ENCODE results near the gene GIT1. TPM values are rescaled to one million over a fixed set of nuclear protein-coding genes. Genes with fewer than 3 reads are reported as not detected.

GIT1 gene
- total and polyA plus RNA-seq, 12 donors, result 13.7 to 51.6 (median 31.7) TPM

DNA sequence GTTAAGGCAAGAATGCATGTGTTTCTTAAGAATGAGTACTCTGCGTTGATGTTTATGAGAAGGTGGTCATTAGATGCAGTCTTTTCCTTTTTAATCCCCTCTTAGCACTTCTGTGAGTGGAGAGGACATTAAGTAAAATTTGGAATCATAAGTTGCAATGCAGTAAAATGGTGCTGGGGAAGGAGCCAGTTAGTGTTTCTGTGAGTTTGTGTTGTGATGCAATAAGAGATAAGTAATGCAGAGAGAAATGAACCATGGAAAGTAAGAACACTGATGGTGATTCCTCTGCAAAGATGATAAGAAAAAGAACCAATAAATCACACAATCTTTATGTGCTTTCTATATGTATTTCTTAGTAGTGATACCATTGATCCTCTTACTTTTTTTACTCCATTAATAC lies 42.6 kb downstream of the GIT1 start:
- TF ChIP-seq, protein P1, sequence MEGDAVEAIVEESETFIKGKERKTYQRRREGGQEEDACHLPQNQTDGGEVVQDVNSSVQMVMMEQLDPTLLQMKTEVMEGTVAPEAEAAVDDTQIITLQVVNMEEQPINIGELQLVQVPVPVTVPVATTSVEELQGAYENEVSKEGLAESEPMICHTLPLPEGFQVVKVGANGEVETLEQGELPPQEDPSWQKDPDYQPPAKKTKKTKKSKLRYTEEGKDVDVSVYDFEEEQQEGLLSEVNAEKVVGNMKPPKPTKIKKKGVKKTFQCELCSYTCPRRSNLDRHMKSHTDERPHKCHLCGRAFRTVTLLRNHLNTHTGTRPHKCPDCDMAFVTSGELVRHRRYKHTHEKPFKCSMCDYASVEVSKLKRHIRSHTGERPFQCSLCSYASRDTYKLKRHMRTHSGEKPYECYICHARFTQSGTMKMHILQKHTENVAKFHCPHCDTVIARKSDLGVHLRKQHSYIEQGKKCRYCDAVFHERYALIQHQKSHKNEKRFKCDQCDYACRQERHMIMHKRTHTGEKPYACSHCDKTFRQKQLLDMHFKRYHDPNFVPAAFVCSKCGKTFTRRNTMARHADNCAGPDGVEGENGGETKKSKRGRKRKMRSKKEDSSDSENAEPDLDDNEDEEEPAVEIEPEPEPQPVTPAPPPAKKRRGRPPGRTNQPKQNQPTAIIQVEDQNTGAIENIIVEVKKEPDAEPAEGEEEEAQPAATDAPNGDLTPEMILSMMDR (IDR thresholded peaks at IDR 0.05), result no peak
- H3K9me3 ChIP-seq (replicated peaks in 1 of 3), result no peaks in the 10 kb centered on the region
- no peak overlapping the region for H3K4me3 ChIP-seq
- intact Hi-C loops (cut with DNase I), result no loop called here
- H3K36me3 ChIP-seq (replicated peaks in 1 of 2), result peaks cover 0 to 21% of the 10 kb centered on the region in 2 donors
- H3K27ac ChIP-seq, result no peak overlapping the region
- WGBS, 4 donors, result 96 to 98% (median 97%) methylated on average over 1 of the region's 1 CpG
- peaks cover 0 to 7% of the 10 kb centered on the region in 2 donors for H3K4me1 ChIP-seq (replicated peaks in 1 of 2)
- DNase-seq, result no peak
- H3K27me3 ChIP-seq, result no peaks in the 10 kb centered on the region

DNA sequence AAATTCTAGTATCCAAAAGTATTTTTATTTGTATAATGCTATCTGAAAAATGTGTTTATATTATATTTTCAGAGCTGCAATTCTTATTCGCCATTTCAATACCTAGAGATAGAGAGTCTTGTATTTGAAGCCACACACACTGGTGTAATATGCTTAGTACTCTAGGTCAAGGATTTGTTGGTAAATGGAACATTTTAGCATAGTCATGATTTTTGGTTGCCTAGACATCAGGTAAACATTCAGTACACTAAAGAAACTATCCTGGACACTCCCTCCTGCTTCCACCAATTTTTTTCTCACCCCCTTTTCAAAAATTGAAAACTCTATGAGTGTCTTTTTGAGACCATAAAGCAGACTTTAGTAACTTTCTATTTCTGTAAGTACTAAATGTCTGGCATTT lies 43.4 kb downstream of the GIT1 start:
- peaks cover 0 to 21% of the 10 kb centered on the region in 2 donors for H3K36me3 ChIP-seq (replicated peaks in 1 of 2)
- intact Hi-C loops (cut with DNase I), result no loop called here
- no peak overlapping the region for H3K27ac ChIP-seq
- no peaks in the 10 kb centered on the region for H3K9me3 ChIP-seq (replicated peaks in 1 of 3)
- no peak overlapping the region for H3K4me3 ChIP-seq
- DNase-seq, result no peak
- WGBS, 4 donors, result 88 to 94% (median 91%) methylated on average over 1 of the region's 1 CpG
- H3K27me3 ChIP-seq, result no peaks in the 10 kb centered on the region
- H3K4me1 ChIP-seq (replicated peaks in 1 of 2), result peaks cover 0 to 7% of the 10 kb centered on the region in 2 donors
- TF ChIP-seq, protein P1 (IDR thresholded peaks at IDR 0.05), result no peak
- no peak for TF ChIP-seq POLR2A (IDR thresholded peaks at IDR 0.05)

DNA sequence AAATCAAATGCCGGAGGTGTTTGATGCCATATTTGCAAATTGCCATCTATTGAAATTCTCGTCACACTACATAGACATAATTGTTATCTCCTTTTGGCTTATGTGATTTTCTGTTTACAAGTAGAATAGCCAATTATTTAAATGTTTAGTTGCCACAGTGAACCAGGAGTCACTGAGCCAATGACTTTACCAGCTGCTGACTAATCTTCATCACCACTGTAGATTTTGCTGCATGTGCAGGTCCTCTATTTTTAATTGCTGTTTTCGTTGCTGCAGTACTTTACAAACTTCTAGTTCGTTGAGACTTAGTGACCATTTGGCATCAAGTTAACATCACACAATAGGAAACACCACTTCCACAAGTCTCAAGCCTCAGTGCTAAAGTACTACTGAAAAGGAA lies 45.4 kb downstream of the GIT1 start:
- 86 to 90% (median 89%) methylated on average over 4 of the region's 4 CpGs for WGBS, 4 donors
- DNase-seq, result no peak
- intact Hi-C loops (cut with DNase I), result no loop called here

DNA sequence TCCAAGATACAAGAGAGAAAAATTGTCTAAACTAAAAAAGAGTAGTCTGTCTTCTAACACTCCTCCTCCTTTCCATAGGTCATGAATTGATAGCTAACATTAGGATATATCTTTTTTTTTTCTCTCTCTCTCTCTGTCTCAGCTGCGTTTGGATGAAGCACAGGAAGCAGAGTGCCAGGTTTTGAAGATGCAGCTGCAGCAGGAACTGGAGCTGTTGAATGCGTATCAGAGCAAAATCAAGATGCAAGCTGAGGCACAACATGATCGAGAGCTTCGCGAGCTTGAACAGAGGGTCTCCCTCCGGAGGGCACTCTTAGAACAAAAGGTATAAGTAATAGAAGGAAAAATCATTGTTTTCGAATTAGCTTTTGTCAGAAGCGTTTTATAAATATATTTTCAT lies 55.5 kb downstream of the GIT1 start:
- Histone ChIP-seq H3K4me3 (no peak overlapping the region), H3K36me3 (replicated peaks in 1 of 2) (peaks cover 0 to 41% of the 10 kb centered on the region in 2 donors), H3K27ac (no peak overlapping the region), H3K4me1 (replicated peaks in 1 of 2) (no peaks in the 10 kb centered on the region), H3K9me3 (replicated peaks in 1 of 3) (no peaks in the 10 kb centered on the region), H3K27me3 (no peaks in the 10 kb centered on the region)
- intact Hi-C loops (cut with DNase I), result loop anchor here in 1 of 2 donors (2.0 kb wide), 1 partner anchor 165 kb away; no protein-coding TSS in a partner anchor
- 89 to 94% (median 91%) methylated on average over 8 of the region's 8 CpGs for WGBS, 4 donors
- DNase-seq, result no peak
- TF ChIP-seq POLR2A (IDR thresholded peaks at IDR 0.05), result no peak
- TF ChIP-seq, protein P1 (IDR thresholded peaks at IDR 0.05), result no peak

More for the DNA sequence above, 45.4 kb downstream of the GIT1 start:
- H3K27ac ChIP-seq, result no peak overlapping the region
- H3K9me3 ChIP-seq (replicated peaks in 1 of 3), result no peaks in the 10 kb centered on the region
- H3K36me3 ChIP-seq (replicated peaks in 1 of 2), result peaks cover 0 to 24% of the 10 kb centered on the region in 2 donors
- no peak overlapping the region for H3K4me3 ChIP-seq
- no peaks in the 10 kb centered on the region for H3K4me1 ChIP-seq (replicated peaks in 1 of 2)
- H3K27me3 ChIP-seq, result no peaks in the 10 kb centered on the region
- no peak for TF ChIP-seq POLR2A (IDR thresholded peaks at IDR 0.05)
- TF ChIP-seq, protein P1 (IDR thresholded peaks at IDR 0.05), result no peak

Data from adrenal gland (tissue), 12 donors.